HEK293 (cell line): Measurements from ENCODE around the gene SSC4D.

Experiments used
- CTCF ChIA-PET: fragments of 350-600 bp; formaldehyde crosslinking; extraction: SDS; loops from one replicate; lab custom pipeline; 2021; ENCODE audit warnings: antibody characterized with exemption; lab: Yijun Ruan, JAX
- POLR2A ChIA-PET: fragments of 300-600 bp; formaldehyde crosslinking; extraction: SDS; loops from one replicate; lab custom pipeline; 2020; ENCODE audit warnings: antibody characterized with exemption, inconsistent platforms; lab: Yijun Ruan, JAX
- H3K27ac ChIP-seq: fragments of 200-500 bp; sonication (Bioruptor generic); 2 replicates; pipeline ENCODE4 v1.5.1; 2014; ENCODE audit warnings: low read depth, low read length, control low read depth, inconsistent platforms; ENCODE audit errors: extremely low read depth
- H3K36me3 ChIP-seq, 2 experiments: fragments of 200-500 bp in 1 of 2; sonication (Bioruptor generic) in 1 of 2; 1 replicate in 1 of 2; 2 replicates in 1 of 2; pipeline ENCODE4 v1.5.1; 2014 to 2017; ENCODE audit warnings: inconsistent platforms in 2 of 2, low read length in 2 of 2; ENCODE audit not compliant: control insufficient read depth in 2 of 2, insufficient read depth in 1 of 2
- H3K4me1 ChIP-seq: fragments of 200-500 bp; sonication (Bioruptor generic); 2 replicates; pipeline ENCODE4 v1.5.1; 2014; ENCODE audit warnings: mild to moderate bottlenecking, low read length, inconsistent platforms; ENCODE audit not compliant: control insufficient read depth, insufficient read depth
- H3K4me3 ChIP-seq: 2 replicates; pipeline ENCODE4 v1.5.1; 2011; ENCODE audit warnings: low read depth, mild to moderate bottlenecking, control low read depth, low read length, moderate library complexity
- H3K9me3 ChIP-seq: fragments of 200-500 bp; sonication (Bioruptor generic); 2 replicates; pipeline ENCODE4 v1.5.1; 2014; ENCODE audit warnings: low read depth, low read length, inconsistent platforms; ENCODE audit not compliant: control insufficient read depth, insufficient read depth
- GLIS2 ChIP-seq: fragments of 450-650 bp; formaldehyde crosslinking; IDR thresholded peaks from 2 replicates; pipeline ENCODE4 v1.5.1; 2016; ENCODE audit warnings: missing biosample characterization, missing genetic modification characterization
- IKZF3 ChIP-seq: fragments of 450-650 bp; IDR thresholded peaks from 2 replicates; pipeline ENCODE4 v1.5.0; 2018; ENCODE audit warnings: missing biosample characterization, mild to moderate bottlenecking, missing genetic modification characterization, moderate library complexity
- SALL2 ChIP-seq: fragments of 450-650 bp; formaldehyde crosslinking; IDR thresholded peaks from 2 replicates; pipeline ENCODE4 v1.5.0; 2017; ENCODE audit warnings: missing biosample characterization, mild to moderate bottlenecking, missing genetic modification characterization, borderline replicate concordance
- ZBTB7A ChIP-seq: fragments of 450-650 bp; formaldehyde crosslinking; IDR thresholded peaks from 2 replicates; pipeline ENCODE4 v1.5.1; 2016; ENCODE audit warnings: low read depth, missing biosample characterization, missing genetic modification characterization
- ZNF121 ChIP-seq: fragments of 450-650 bp; formaldehyde crosslinking; IDR thresholded peaks from 2 replicates; pipeline ENCODE4 v1.5.1; 2016; ENCODE audit warnings: missing biosample characterization, missing genetic modification characterization
- ZNF175 ChIP-seq: fragments of 450-650 bp; formaldehyde crosslinking; IDR thresholded peaks from 2 replicates; pipeline ENCODE4 v1.5.1; 2016; ENCODE audit warnings: missing biosample characterization, missing genetic modification characterization
- ZNF19 ChIP-seq: fragments of 450-650 bp; formaldehyde crosslinking; IDR thresholded peaks from 2 replicates; pipeline ENCODE4; 2016; ENCODE audit warnings: missing biosample characterization, missing genetic modification characterization, low read depth
- ZNF366 ChIP-seq: fragments of 450-650 bp; formaldehyde crosslinking; conservative IDR thresholded peaks from 2 replicates; pipeline ENCODE4 v1.5.1; 2016; ENCODE audit warnings: missing biosample characterization, missing genetic modification characterization
- ZNF394 ChIP-seq: fragments of 450-650 bp; formaldehyde crosslinking; IDR thresholded peaks from 2 replicates; pipeline ENCODE4 v1.5.1; 2016; ENCODE audit warnings: missing biosample characterization, missing genetic modification characterization, mild to moderate bottlenecking, moderate library complexity, borderline replicate concordance
- ZNF501 ChIP-seq: fragments of 450-650 bp; formaldehyde crosslinking; IDR thresholded peaks from 2 replicates; pipeline ENCODE4 v1.5.1; 2016; ENCODE audit warnings: missing biosample characterization, missing genetic modification characterization
- ZNF571 ChIP-seq: fragments of 450-650 bp; formaldehyde crosslinking; IDR thresholded peaks from 2 replicates; pipeline ENCODE4 v1.5.0; 2017; ENCODE audit warnings: missing biosample characterization, missing genetic modification characterization
- ZNF623 ChIP-seq: fragments of 450-650 bp; formaldehyde crosslinking; IDR thresholded peaks from 2 replicates; pipeline ENCODE4 v1.5.1; 2016; ENCODE audit warnings: missing biosample characterization, missing genetic modification characterization
- ZNF707 ChIP-seq: fragments of 450-650 bp; formaldehyde crosslinking; IDR thresholded peaks from 2 replicates; pipeline ENCODE4 v1.5.1; 2016; ENCODE audit warnings: missing biosample characterization, missing genetic modification characterization
- ZNF747 ChIP-seq: fragments of 450-650 bp; formaldehyde crosslinking; IDR thresholded peaks from 2 replicates; pipeline ENCODE4 v1.5.1; 2016; ENCODE audit warnings: missing biosample characterization, missing genetic modification characterization
- ZNF785 ChIP-seq: fragments of 450-650 bp; formaldehyde crosslinking; IDR thresholded peaks from 2 replicates; pipeline ENCODE4 v1.5.1; 2016; ENCODE audit warnings: missing biosample characterization, missing genetic modification characterization
- TF ChIP-seq, protein P1 (sequence below): fragments of 450-650 bp; formaldehyde crosslinking; IDR thresholded peaks from 2 replicates; pipeline ENCODE4 v1.5.1; 2017; ENCODE audit warnings: missing biosample characterization, mild to moderate bottlenecking, missing genetic modification characterization, moderate library complexity
- TF ChIP-seq, protein P2 (sequence below): fragments of 450-650 bp; formaldehyde crosslinking; IDR thresholded peaks from 2 replicates; pipeline ENCODE4 v1.5.1; 2016; ENCODE audit warnings: missing biosample characterization, missing genetic modification characterization
- TF ChIP-seq, protein P3 (sequence below): fragments of 450-650 bp; formaldehyde crosslinking; optimal IDR thresholded peaks from 2 replicates; pipeline ENCODE3; 2016; ENCODE audit warnings: missing biosample characterization, mild to moderate bottlenecking, missing genetic modification characterization
- TF ChIP-seq, protein P4 (sequence below): fragments of 450-650 bp; formaldehyde crosslinking; IDR thresholded peaks from 2 replicates; pipeline ENCODE4 v1.5.1; 2016; ENCODE audit warnings: missing biosample characterization, missing genetic modification characterization, low read depth

The SSC4D gene

DNA sequence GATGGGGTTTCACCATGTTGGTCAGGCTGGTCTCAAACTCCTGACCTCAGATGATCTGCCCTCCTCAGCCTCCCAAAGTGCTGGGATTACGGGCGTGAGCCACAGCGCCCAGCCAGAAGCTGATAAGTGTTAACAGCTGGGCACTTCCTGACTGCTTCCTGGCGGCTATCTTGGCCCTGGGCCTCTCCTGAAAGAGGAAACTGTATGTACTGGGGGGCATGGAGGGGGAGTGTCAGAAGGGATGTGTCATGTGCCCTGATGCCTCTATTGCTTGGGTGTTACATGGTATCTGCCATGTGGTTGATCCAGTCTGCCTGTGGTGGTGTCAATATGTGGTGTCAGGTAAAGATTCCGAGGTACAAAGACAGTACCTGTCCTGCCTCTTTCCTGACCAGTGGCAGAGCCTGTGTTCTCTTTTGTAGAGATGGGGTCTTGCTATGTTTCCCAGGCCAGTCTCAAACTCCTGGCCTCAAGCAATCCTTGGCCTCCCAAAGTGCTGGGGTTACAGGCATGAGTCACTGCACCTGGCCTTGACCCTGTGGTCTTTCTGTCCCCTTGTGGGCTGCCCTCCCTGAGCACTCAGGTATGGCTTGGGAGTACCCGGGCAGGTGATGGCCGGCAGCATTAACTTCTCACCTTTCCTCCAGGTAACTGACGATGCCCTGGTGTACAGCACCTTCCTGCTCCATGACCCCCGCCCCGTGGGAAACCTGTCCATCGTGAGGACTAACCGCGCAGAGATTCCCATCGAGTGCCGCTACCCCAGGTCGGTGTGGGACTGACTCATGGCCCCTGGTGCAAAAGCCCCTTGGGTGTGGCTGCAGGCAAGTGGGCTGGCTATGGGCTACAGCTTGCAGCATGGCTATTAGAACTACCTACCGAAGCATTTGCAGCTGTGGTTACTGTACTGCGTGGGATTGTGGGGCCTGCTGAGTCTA lies 19.6 kb upstream of the SSC4D start:
- POLR2A ChIA-PET, result no interaction called here
- no peak overlapping the region for H3K4me3 ChIP-seq
- no peak overlapping the region for H3K27ac ChIP-seq
- H3K9me3 ChIP-seq, result no peaks in the 10 kb centered on the region
- CTCF ChIA-PET, result no interaction called here
- TF ChIP-seq, protein P1, sequence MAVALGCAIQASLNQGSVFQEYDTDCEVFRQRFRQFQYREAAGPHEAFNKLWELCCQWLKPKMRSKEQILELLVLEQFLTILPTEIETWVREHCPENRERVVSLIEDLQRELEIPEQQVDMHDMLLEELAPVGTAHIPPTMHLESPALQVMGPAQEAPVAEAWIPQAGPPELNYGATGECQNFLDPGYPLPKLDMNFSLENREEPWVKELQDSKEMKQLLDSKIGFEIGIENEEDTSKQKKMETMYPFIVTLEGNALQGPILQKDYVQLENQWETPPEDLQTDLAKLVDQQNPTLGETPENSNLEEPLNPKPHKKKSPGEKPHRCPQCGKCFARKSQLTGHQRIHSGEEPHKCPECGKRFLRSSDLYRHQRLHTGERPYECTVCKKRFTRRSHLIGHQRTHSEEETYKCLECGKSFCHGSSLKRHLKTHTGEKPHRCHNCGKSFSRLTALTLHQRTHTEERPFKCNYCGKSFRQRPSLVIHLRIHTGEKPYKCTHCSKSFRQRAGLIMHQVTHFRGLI (tag by site-specific recombination), result peak; percentile 54; the same call in 1 of the 2 replicates
- no peak for TF ChIP-seq ZBTB7A (tag by site-specific recombination)
- H3K36me3 ChIP-seq, result no peaks in the 10 kb centered on the region
- H3K4me1 ChIP-seq, result no peaks in the 10 kb centered on the region

DNA sequence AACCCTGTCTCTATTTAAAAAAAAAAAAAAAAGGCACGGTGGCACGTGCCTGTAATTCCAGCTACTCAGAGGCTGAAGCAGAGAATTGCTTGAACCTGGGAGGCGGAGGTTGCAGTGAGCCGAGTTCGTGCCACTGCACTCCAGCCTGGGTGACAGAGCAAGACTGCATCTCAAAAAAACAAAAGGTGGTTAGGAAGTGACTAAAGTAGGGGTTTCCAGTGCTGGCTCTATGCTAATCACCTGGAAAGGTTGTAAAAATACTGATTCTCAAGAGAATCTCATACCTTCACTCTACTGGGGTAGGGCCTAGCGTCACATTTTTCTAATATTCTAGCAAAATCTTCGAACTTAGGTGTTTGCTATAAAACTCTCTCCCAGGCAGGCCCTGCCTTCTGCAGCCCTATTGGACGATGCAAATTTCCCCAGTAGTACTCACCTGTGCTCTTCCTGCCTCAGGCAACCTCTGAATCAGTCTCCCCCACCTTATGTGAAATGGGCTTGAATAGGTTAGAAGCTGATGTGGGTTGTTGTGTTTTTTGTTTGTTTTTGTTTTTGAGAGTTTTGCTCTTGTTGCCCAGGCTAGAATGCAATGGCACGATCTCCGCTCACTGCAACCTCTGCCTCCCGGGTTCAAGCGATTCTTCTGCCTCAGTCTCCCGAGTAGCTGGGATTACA lies 18.8 kb upstream of the SSC4D start:
- Histone ChIP-seq H3K36me3 (no peaks in the 10 kb centered on the region), H3K27ac (no peak overlapping the region), H3K4me1 (no peaks in the 10 kb centered on the region), H3K4me3 (no peak overlapping the region), H3K9me3 (no peaks in the 10 kb centered on the region)
- TF ChIP-seq ZNF501 (tag by site-specific recombination) (no peak), ZNF623 (tag by site-specific recombination) (no peak), IKZF3 (tag by site-specific recombination) (no peak)
- CTCF ChIA-PET, result no interaction called here
- POLR2A ChIA-PET, result no interaction called here

DNA sequence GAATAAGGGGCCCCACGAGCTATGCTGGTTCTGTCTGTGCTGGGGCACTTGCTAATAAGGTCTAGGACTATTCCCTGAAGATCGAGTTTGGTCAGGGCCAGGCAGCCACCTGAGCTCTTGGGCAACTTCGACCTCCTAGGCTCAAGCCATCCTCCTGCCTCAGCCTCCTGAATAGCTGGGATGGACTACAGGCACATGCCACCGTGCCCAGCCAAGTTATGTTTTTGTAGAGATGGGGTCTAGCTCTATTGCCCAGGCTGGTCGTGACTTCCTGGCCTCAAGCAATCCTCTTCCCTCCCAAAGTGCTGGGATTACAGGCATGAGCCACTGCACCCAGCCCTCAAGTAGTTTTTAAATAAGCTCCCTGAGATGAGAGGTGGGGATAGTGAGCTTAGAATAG lies 18.1 kb upstream of the SSC4D start:
- Histone ChIP-seq H3K36me3 (no peaks in the 10 kb centered on the region), H3K9me3 (no peaks in the 10 kb centered on the region), H3K4me1 (no peaks in the 10 kb centered on the region), H3K27ac (no peak overlapping the region), H3K4me3 (no peak overlapping the region)
- ChIA-PET POLR2A (no interaction called here), CTCF (no interaction called here)
- TF ChIP-seq ZNF121 (tag by site-specific recombination) (0 out of 2 replicates have a peak, but pooled peaks have one; percentile 41), ZNF366 (tag by site-specific recombination) (no peak), GLIS2 (tag by site-specific recombination) (no peak)

DNA sequence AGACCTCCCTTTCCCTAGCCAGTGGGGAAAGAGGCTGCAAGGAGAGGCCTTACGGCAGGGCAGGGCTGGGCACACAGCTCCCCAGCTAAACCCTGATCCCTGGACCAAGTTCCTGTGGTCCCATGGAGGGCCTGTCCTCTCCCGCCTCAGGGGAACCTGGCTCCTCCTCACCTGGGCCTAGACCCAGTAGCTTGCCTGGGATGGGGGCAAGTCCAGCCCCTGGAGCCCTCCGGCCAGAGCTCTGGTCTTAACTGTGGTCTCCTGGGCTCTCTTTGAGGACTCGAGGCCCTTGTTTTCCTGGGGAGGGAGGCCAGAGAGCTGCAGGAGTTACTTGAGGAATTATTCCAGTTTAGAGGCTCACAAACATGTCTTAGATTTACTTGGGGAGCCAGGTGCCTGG lies 16.7 kb upstream of the SSC4D start:
- ChIA-PET POLR2A (interaction anchor here (1.0 kb wide), 1 partner anchor 67 kb away, joined by 3 read pairs; the partner anchor contains the start of gene YWHAG), CTCF (no interaction called here)
- Histone ChIP-seq H3K4me3 (no peak overlapping the region), H3K4me1 (no peaks in the 10 kb centered on the region), H3K9me3 (no peaks in the 10 kb centered on the region), H3K27ac (no peak overlapping the region), H3K36me3 (no peaks in the 10 kb centered on the region)
- TF ChIP-seq, protein P2, sequence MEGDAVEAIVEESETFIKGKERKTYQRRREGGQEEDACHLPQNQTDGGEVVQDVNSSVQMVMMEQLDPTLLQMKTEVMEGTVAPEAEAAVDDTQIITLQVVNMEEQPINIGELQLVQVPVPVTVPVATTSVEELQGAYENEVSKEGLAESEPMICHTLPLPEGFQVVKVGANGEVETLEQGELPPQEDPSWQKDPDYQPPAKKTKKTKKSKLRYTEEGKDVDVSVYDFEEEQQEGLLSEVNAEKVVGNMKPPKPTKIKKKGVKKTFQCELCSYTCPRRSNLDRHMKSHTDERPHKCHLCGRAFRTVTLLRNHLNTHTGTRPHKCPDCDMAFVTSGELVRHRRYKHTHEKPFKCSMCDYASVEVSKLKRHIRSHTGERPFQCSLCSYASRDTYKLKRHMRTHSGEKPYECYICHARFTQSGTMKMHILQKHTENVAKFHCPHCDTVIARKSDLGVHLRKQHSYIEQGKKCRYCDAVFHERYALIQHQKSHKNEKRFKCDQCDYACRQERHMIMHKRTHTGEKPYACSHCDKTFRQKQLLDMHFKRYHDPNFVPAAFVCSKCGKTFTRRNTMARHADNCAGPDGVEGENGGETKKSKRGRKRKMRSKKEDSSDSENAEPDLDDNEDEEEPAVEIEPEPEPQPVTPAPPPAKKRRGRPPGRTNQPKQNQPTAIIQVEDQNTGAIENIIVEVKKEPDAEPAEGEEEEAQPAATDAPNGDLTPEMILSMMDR, result no peak
- TF ChIP-seq ZNF785 (tag by site-specific recombination) (no peak), ZNF394 (tag by site-specific recombination) (no peak), ZNF707 (no peak), SALL2 (tag by site-specific recombination) (no peak), ZNF571 (no peak), ZNF19 (no peak), ZNF747 (tag by site-specific recombination) (no peak), GLIS2 (tag by site-specific recombination) (no peak), ZNF175 (tag by site-specific recombination) (no peak)
- TF ChIP-seq, protein P3, sequence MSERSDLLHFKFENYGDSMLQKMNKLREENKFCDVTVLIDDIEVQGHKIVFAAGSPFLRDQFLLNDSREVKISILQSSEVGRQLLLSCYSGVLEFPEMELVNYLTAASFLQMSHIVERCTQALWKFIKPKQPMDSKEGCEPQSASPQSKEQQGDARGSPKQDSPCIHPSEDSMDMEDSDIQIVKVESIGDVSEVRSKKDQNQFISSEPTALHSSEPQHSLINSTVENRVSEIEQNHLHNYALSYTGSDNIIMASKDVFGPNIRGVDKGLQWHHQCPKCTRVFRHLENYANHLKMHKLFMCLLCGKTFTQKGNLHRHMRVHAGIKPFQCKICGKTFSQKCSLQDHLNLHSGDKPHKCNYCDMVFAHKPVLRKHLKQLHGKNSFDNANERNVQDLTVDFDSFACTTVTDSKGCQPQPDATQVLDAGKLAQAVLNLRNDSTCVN, result no peak
- TF ChIP-seq, protein P4, sequence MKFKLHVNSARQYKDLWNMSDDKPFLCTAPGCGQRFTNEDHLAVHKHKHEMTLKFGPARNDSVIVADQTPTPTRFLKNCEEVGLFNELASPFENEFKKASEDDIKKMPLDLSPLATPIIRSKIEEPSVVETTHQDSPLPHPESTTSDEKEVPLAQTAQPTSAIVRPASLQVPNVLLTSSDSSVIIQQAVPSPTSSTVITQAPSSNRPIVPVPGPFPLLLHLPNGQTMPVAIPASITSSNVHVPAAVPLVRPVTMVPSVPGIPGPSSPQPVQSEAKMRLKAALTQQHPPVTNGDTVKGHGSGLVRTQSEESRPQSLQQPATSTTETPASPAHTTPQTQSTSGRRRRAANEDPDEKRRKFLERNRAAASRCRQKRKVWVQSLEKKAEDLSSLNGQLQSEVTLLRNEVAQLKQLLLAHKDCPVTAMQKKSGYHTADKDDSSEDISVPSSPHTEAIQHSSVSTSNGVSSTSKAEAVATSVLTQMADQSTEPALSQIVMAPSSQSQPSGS (tag by site-specific recombination), result no peak
- TF ChIP-seq, all 188 proteins: peak for 0
